Measurements from ENCODE around the gene DCTN4. TPM values are rescaled to one million over a fixed set of nuclear protein-coding genes. Genes with fewer than 3 reads are reported as not detected.

DCTN4 gene
- total and polyA plus RNA-seq, 9 of the 15 experiments (the other 6 are each of a cell fraction or from before 2014, with no cell fraction given): 20.4 to 64.9 (median 49.9) TPM

- no peak; the same call in 1 of the 2 replicates for TF ChIP-seq ZNF263 (CRISPR knock-in tag; IDR thresholded peaks at IDR 0.05; ENCODE audit: borderline replicate concordance)
- peak; percentile 60; the same call in 1 of the 2 replicates for TF ChIP-seq SMC3 (conservative IDR thresholded peaks at IDR 0.05; ENCODE audit: insufficient read depth, low read depth, low read length)
- TF ChIP-seq ETV5 (CRISPR knock-in tag; IDR thresholded peaks at IDR 0.05; ENCODE audit: low read depth): no peak
- no peak for TF ChIP-seq ZNF586 (CRISPR knock-in tag; conservative IDR thresholded peaks at IDR 0.05)
- no peak for TF ChIP-seq SNIP1 (IDR thresholded peaks at IDR 0.05; ENCODE audit: low read depth)
- TF ChIP-seq, protein P1, sequence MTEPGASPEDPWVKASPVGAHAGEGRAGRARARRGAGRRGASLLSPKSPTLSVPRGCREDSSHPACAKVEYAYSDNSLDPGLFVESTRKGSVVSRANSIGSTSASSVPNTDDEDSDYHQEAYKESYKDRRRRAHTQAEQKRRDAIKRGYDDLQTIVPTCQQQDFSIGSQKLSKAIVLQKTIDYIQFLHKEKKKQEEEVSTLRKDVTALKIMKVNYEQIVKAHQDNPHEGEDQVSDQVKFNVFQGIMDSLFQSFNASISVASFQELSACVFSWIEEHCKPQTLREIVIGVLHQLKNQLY (CRISPR knock-in tag; conservative IDR thresholded peaks at IDR 0.05): no peak
- TF ChIP-seq LCOR (CRISPR knock-in tag; IDR thresholded peaks at IDR 0.05): peak; percentile 54; the same call in 1 of the 2 replicates
- no peak for TF ChIP-seq NFE2L1 (tag; IDR thresholded peaks at IDR 0.05; ENCODE audit: borderline replicate concordance, low read depth)
- TF ChIP-seq CC2D1A (IDR thresholded peaks at IDR 0.05): peak; percentile 55; the same call in 1 of the 2 replicates
- TF ChIP-seq SMARCA4 (IDR thresholded peaks at IDR 0.05): 0 out of 2 replicates have a peak, but pooled peaks have one; percentile 28
- 0 out of 2 replicates have a peak, but pooled peaks have one; percentile 15 for TF ChIP-seq SOX6 (IDR thresholded peaks at IDR 0.05)
- TF ChIP-seq RAD21 (CRISPR knock-in tag; conservative IDR thresholded peaks at IDR 0.05 in 1 of 2, IDR thresholded peaks at IDR 0.05 in 1 of 2): peak; percentile 17 to 64; a peak in 3 of 4 replicates
- TF ChIP-seq ZNF124 (CRISPR knock-in tag; IDR thresholded peaks at IDR 0.05): no peak
- no peak for TF ChIP-seq ZNF12 (CRISPR knock-in tag; IDR thresholded peaks at IDR 0.05)
- no peak; the same call in 1 of the 2 replicates for TF ChIP-seq TAL1 (IDR thresholded peaks at IDR 0.05)
- TF ChIP-seq LARP7 (IDR thresholded peaks at IDR 0.05): no peak
- TF ChIP-seq IRF9 (tag; IDR thresholded peaks at IDR 0.05): no peak
- TF ChIP-seq ATF2 (CRISPR knock-in tag; IDR thresholded peaks at IDR 0.05): no peak
- TF ChIP-seq KLF10 (CRISPR knock-in tag; IDR thresholded peaks at IDR 0.05): no peak
- TF ChIP-seq ARID2 (IDR thresholded peaks at IDR 0.05): no peak
- no peak for TF ChIP-seq CEBPZ (IDR thresholded peaks at IDR 0.05; ENCODE audit: borderline replicate concordance, low read depth, low read length)
- TF ChIP-seq PTRF (tag; IDR thresholded peaks at IDR 0.05): no peak
Observed at GRCh38 chr5:150801117-150801927, 42.5 kb upstream of the DCTN4 start (continued).
